ENCODE measurements around the gene SNRPF.

- no peak for TF ChIP-seq CTCF (IDR thresholded peaks at IDR 0.05)
- TF ChIP-seq ZFX (IDR thresholded peaks at IDR 0.05; ENCODE audit: borderline replicate concordance) = no peak
Measured at GRCh38 chr12:95896846-95897245, 38.1 kb downstream of the SNRPF start.

Data from 22Rv1 (cell line).